Measurements from ENCODE around the gene NKAIN2.

- TF ChIP-seq, protein P1, sequence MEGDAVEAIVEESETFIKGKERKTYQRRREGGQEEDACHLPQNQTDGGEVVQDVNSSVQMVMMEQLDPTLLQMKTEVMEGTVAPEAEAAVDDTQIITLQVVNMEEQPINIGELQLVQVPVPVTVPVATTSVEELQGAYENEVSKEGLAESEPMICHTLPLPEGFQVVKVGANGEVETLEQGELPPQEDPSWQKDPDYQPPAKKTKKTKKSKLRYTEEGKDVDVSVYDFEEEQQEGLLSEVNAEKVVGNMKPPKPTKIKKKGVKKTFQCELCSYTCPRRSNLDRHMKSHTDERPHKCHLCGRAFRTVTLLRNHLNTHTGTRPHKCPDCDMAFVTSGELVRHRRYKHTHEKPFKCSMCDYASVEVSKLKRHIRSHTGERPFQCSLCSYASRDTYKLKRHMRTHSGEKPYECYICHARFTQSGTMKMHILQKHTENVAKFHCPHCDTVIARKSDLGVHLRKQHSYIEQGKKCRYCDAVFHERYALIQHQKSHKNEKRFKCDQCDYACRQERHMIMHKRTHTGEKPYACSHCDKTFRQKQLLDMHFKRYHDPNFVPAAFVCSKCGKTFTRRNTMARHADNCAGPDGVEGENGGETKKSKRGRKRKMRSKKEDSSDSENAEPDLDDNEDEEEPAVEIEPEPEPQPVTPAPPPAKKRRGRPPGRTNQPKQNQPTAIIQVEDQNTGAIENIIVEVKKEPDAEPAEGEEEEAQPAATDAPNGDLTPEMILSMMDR (IDR thresholded peaks at IDR 0.05 in 2 of 3, conservative IDR thresholded peaks at IDR 0.05 in 1 of 3; ENCODE audit: borderline replicate concordance in 1 of 3, insufficient read depth in 1 of 3, low read depth in 2 of 3, low read length in 2 of 3) = 0 out of 6 replicates have a peak, but pooled peaks of 1 of the 3 experiments have one; percentile 10
- TF ChIP-seq EZH2 (IDR thresholded peaks at IDR 0.05) (no peak), MAX (IDR thresholded peaks at IDR 0.05) (no peak), POLR2AphosphoS5 (IDR thresholded peaks at IDR 0.05; ENCODE audit: low read depth, low read length) (no peak), YY1 (IDR thresholded peaks at IDR 0.05; ENCODE audit: extremely low read depth, insufficient replicate concordance, low read depth, low read length) (no peak), TCF7L2 (IDR thresholded peaks at IDR 0.05; ENCODE audit: borderline replicate concordance, extremely low read depth, insufficient read depth, insufficient read length) (no peak), SP1 (IDR thresholded peaks at IDR 0.05; ENCODE audit: low read depth) (no peak), ATF3 (IDR thresholded peaks at IDR 0.05) (no peak), RAD21 (IDR thresholded peaks at IDR 0.05; ENCODE audit: low read depth) (no peak), POLR2A (IDR thresholded peaks at IDR 0.05; ENCODE audit: borderline replicate concordance, extremely low read depth, insufficient read depth, insufficient read length) (no peak), EZH2phosphoT487 (IDR thresholded peaks at IDR 0.05; ENCODE audit: borderline replicate concordance) (no peak), ZNF274 (IDR thresholded peaks at IDR 0.05; ENCODE audit: low read depth, low read length) (no peak), SIN3A (IDR thresholded peaks at IDR 0.05; ENCODE audit: low read depth) (no peak), FOSL1 (IDR thresholded peaks at IDR 0.05; ENCODE audit: low read depth) (no peak)
Measured at GRCh38 chr6:124659427-124659826, 855.8 kb downstream of the NKAIN2 start.
